ENCODE results near the gene RAPGEF1.
A peak's percentile ranks its signal among the peaks of the same experiment; 100 is the strongest.

The RAPGEF1 gene

DNA sequence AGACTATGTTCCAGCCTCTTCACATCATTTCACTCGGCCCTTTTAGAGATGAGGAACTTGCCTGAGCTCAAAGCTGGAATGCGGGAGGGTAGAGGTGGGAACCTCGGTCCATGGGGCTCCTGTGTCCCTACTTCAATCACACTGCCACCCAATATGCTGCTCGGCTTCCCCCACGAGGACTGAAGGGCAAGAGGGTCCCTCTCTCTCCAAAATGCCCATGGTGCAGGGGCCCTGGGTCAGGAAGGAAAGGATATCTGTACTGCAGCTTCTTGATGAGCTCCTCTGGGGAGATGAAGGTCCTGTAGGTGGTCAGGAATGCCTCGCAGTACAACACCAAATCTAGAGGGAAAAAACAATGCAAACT, 148.0 kb downstream of the RAPGEF1 start:
- DNase-seq (ENCODE audit: low read depth, low spot score), result no peak
- no peak for TF ChIP-seq CTCF (IDR thresholded peaks at IDR 0.05; ENCODE audit: low read depth, low read length)
- in situ Hi-C loops (cut with HindIII; ENCODE audit: low sequenced_read_pairs), result no loop called here
- H3K4me3 ChIP-seq (ENCODE audit: low read depth, low read length), result no peak overlapping the region

DNA sequence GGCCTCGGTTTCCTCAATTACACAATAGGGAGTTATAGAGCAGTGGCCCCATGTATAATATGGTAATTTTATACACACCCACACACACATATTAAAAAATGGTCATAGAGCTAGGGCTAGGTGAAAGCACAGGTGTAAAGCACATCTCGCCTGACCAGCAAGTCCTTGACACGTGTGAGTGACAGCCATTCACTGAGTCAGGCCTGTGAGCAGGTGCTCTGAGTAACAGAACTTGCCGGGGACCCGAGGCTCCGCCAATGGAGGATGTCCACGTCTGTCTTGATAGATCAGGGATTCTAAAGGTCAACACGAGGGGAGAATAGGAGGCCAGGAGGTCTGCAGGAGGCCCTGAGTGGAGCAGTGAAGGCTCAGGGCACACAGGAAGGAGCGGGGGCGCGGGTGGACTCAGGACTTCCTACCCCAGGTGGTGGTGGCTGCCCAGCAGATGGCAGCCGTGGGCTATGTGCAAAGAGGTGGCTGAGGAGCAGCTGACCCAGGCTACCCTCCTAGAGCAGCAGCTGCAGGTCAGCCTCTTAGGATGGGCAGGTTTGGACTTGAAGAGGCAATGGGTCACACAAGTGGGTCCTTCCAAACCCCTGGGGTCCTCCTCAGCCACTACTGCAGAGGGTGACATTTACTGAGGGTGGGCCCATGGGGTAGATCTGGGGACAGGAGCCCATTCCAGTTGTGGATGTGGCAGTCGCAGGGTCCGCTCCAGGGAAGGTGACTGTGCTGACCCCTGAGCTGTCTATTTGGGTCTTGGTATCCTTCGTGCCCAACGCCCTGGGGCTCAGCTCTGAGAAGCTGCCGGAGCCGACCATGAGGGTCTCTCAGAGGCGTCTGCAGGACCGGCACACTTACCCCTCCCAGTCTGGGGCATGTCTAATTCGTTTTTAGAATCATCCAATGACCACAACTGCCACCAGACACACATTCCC, 148.7 kb downstream of the RAPGEF1 start:
- peak; percentile 86 for TF ChIP-seq CTCF (IDR thresholded peaks at IDR 0.05; ENCODE audit: low read depth, low read length)
- no peak overlapping the region for H3K4me3 ChIP-seq (ENCODE audit: low read depth, low read length)
- in situ Hi-C loops (cut with HindIII; ENCODE audit: low sequenced_read_pairs), result no loop called here
- peak; percentile 73 for DNase-seq (ENCODE audit: low read depth, low spot score)

GRCh38 chr9:131590449-131590848, 149.4 kb downstream of the RAPGEF1 start:
- in situ Hi-C loops (cut with HindIII; ENCODE audit: low sequenced_read_pairs), result no loop called here
- no peak for DNase-seq (ENCODE audit: low read depth, low spot score)
- TF ChIP-seq CTCF (IDR thresholded peaks at IDR 0.05; ENCODE audit: low read depth, low read length), result no peak

GRCh38 chr9:131589993-131590392, 149.9 kb downstream of the RAPGEF1 start:
- DNase-seq (ENCODE audit: low read depth, low spot score), result no peak
- no peak for TF ChIP-seq CTCF (IDR thresholded peaks at IDR 0.05; ENCODE audit: low read depth, low read length)
- no peak overlapping the region for H3K4me3 ChIP-seq (ENCODE audit: low read depth, low read length)
- in situ Hi-C loops (cut with HindIII; ENCODE audit: low sequenced_read_pairs), result no loop called here

More at GRCh38 chr9:131590449-131590848, 149.4 kb downstream of the RAPGEF1 start:
- H3K4me3 ChIP-seq (ENCODE audit: low read depth, low read length), result no peak overlapping the region

DNA sequence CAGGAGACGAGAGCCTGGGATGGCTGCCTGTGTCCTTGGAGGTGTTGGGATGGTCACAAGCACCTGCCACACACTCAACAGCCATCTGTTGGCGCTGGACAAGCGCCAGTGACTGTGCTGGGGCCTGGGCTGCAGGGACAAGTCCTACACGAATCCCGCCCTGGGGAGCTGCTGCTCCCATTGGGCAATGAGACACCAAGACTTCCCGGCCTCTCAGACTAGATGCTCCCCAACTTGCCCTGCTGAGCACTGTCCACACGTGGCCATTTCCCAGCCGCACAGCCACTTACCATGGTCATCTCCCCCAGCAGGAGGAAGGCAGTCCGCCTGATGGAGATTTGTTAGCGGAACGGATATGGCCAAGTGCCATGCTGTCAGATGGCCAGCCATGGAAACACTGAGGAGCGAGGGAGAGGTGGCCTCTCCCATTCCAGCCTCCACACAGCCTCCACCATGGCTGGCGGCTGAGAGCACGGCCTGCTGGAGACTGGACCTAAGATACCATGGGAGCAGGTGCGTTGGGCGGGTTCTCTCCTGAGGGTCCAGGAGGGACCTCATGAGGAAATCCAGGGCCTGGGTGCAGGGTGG, 150.7 kb downstream of the RAPGEF1 start:
- in situ Hi-C loops (cut with HindIII; ENCODE audit: low sequenced_read_pairs), result no loop called here
- no peak overlapping the region for H3K4me3 ChIP-seq (ENCODE audit: low read depth, low read length)

DNA sequence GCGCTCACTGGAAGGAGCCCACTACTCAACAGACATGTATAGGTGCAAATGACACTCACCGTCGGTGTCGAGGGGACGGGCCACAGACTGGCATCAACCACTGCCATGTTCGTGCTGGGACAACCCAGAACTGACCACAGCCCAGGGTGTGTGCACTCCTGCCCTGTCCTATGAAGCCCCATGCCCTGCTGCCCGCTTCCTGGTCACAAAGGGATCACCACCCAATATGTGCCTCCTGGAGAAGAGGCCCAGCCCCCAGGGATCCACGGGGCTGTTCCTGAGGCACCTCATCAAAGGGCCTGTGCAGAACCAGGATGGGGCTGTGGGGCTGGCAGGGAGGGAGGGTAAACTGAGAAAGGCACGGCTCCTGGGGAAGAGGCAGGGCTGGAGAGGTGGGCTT, 151.5 kb downstream of the RAPGEF1 start:
- H3K4me3 ChIP-seq (ENCODE audit: low read depth, low read length), result no peak overlapping the region
- DNase-seq (ENCODE audit: low read depth, low spot score), result no peak
- no peak for TF ChIP-seq CTCF (IDR thresholded peaks at IDR 0.05; ENCODE audit: low read depth, low read length)
- in situ Hi-C loops (cut with HindIII; ENCODE audit: low sequenced_read_pairs), result no loop called here

More for the DNA sequence above, 150.7 kb downstream of the RAPGEF1 start:
- DNase-seq (ENCODE audit: low read depth, low spot score), result no peak
- TF ChIP-seq CTCF (IDR thresholded peaks at IDR 0.05; ENCODE audit: low read depth, low read length), result no peak
